Measurements from ENCODE around the gene PRR5L.

The PRR5L gene

DNA sequence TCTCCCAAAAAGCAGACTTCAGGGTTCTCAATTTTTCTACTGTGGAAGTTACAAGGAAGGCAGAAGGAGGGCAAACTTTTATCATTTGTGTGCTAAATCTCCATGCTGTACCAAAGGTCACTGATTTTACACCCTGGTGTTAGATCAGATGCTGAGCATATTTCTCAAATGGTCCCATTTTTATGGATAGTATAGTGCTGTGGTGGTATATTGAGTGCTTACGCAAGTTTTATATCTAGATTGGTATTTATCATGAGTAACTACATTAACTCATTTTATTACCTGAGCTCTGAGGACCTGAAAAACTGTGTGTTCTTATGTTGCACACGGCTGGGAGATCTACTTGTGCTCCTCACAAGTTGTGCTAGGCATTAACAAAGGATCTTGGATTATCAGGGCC, 75.1 kb downstream of the PRR5L start:
- Histone ChIP-seq H3K4me1 (ENCODE audit: control extremely low read depth in 1 of 4, control insufficient read depth in 4 of 4, insufficient read depth in 4 of 4, low read length in 3 of 4) (peaks cover 2 to 48% (median 11%) of the 10 kb centered on the region in 4 experiments), H3K27ac (ENCODE audit: insufficient read depth in 1 of 2, low read depth in 1 of 2, low read length in 2 of 2, poor library complexity in 1 of 2, severe bottlenecking in 2 of 2) (no peak overlapping the region), H3K36me3 (ENCODE audit: control insufficient read depth in 4 of 4, insufficient read depth in 4 of 4, low read length in 3 of 4) (no peaks in the 10 kb centered on the region), H3K9me3 (ENCODE audit: control extremely low read depth in 1 of 5, control insufficient read depth in 4 of 5, insufficient read depth in 2 of 5, low read depth in 1 of 5, low read length in 4 of 5) (no peaks in the 10 kb centered on the region), H3K4me3 (ENCODE audit: control insufficient read depth in 1 of 7, extremely low read depth in 1 of 7, insufficient read depth in 4 of 7, low read depth in 2 of 7, low read length in 6 of 7) (no peak overlapping the region), H3K27me3 (replicated peaks in 2 of 5; ENCODE audit: control insufficient read depth in 4 of 5, insufficient read depth in 5 of 5, low read length in 4 of 5) (no peaks in the 10 kb centered on the region)
- no peak for DNase-seq
- 100% methylated on average over 1 of the region's 2 CpGs for WGBS (ENCODE audit: insufficient coverage)
- ChIA-PET POLR2A (no interaction called here), CTCF (no interaction called here)

DNA sequence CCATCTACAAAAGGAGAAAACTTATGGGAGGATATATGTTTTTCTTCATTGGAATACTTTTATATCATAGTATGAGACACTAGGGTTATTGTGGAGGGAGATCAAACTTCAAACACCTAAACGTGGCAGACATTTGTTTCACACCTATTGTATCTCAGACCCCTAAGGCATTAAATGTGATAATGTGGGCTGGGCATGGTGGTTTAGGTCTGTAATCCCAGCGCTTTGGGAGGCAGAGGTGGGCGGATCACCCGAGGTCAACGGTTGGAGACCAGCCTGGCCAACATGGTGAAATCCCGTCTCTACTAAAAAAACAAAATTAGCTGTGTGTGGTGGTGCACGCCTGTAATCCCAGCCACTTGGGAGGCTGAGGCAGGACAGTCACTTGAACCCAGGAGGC, 75.5 kb downstream of the PRR5L start:
- Histone ChIP-seq H3K27ac (ENCODE audit: insufficient read depth in 1 of 2, low read depth in 1 of 2, low read length in 2 of 2, poor library complexity in 1 of 2, severe bottlenecking in 2 of 2) (no peak overlapping the region), H3K4me1 (ENCODE audit: control extremely low read depth in 1 of 4, control insufficient read depth in 4 of 4, insufficient read depth in 4 of 4, low read length in 3 of 4) (peaks cover under 1 to 47% (median 8%) of the 10 kb centered on the region in 4 experiments), H3K4me3 (ENCODE audit: control insufficient read depth in 1 of 7, extremely low read depth in 1 of 7, insufficient read depth in 4 of 7, low read depth in 2 of 7, low read length in 6 of 7) (no peak overlapping the region), H3K27me3 (replicated peaks in 2 of 5; ENCODE audit: control insufficient read depth in 4 of 5, insufficient read depth in 5 of 5, low read length in 4 of 5) (no peaks in the 10 kb centered on the region), H3K36me3 (ENCODE audit: control insufficient read depth in 4 of 4, insufficient read depth in 4 of 4, low read length in 3 of 4) (no peaks in the 10 kb centered on the region), H3K9me3 (ENCODE audit: control extremely low read depth in 1 of 5, control insufficient read depth in 4 of 5, insufficient read depth in 2 of 5, low read depth in 1 of 5, low read length in 4 of 5) (no peaks in the 10 kb centered on the region)
- 100% methylated on average over 6 of the region's 7 CpGs for WGBS (ENCODE audit: insufficient coverage)
- no peak for DNase-seq
- ChIA-PET POLR2A (no interaction called here), CTCF (no interaction called here)

DNA sequence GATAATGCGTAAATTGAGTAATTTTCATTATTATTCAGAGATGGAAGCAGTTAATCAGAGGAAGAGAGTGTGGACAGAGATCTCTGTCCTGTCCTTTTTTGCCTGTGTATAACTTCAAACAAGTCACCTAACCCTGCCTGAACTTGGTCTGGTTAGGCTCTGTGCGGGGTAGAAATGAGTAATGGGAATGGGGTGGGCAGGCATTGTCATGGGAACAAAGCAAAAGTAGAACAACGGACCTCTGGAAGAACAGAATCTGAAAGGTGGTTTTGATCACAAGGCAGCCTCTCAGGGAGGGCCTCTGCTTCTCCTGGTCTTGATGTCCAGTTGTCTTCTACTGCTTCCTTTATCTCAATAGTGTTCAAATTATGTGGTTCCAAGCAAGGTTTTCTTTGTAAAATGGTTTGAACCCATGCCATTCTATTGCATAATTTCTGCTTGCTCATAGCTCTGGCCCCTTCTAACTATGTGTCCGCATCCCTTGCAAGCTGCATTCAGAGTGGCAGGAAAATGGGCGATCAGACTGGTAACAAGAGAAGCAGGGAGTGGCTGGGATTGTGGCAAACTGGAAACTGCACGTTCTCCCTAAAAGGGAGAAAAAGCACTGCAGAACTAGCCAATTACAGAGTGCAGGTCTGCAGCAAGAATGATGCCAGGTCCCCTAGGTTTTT, 76.1 kb downstream of the PRR5L start:
- Histone ChIP-seq H3K27ac (ENCODE audit: insufficient read depth in 1 of 2, low read depth in 1 of 2, low read length in 2 of 2, poor library complexity in 1 of 2, severe bottlenecking in 2 of 2) (no peak overlapping the region), H3K4me1 (ENCODE audit: control extremely low read depth in 1 of 4, control insufficient read depth in 4 of 4, insufficient read depth in 4 of 4, low read length in 3 of 4) (peaks cover 0 to 46% (median 10%) of the 10 kb centered on the region in 4 experiments), H3K36me3 (ENCODE audit: control insufficient read depth in 4 of 4, insufficient read depth in 4 of 4, low read length in 3 of 4) (no peaks in the 10 kb centered on the region), H3K27me3 (replicated peaks in 2 of 5; ENCODE audit: control insufficient read depth in 4 of 5, insufficient read depth in 5 of 5, low read length in 4 of 5) (no peaks in the 10 kb centered on the region), H3K4me3 (ENCODE audit: control insufficient read depth in 1 of 7, extremely low read depth in 1 of 7, insufficient read depth in 4 of 7, low read depth in 2 of 7, low read length in 6 of 7) (no peak overlapping the region), H3K9me3 (ENCODE audit: control extremely low read depth in 1 of 5, control insufficient read depth in 4 of 5, insufficient read depth in 2 of 5, low read depth in 1 of 5, low read length in 4 of 5) (no peaks in the 10 kb centered on the region)
- no peak for DNase-seq
- ChIA-PET CTCF (interaction anchor here (0.6 to 10.3 kb wide), 5 partner anchors 7 to 345 kb away, joined by 3 to 75 read pairs (median 6); no protein-coding TSS in a partner anchor), POLR2A (no interaction called here)
- WGBS (ENCODE audit: insufficient coverage), result 97% methylated on average over 4 of the region's 6 CpGs

DNA sequence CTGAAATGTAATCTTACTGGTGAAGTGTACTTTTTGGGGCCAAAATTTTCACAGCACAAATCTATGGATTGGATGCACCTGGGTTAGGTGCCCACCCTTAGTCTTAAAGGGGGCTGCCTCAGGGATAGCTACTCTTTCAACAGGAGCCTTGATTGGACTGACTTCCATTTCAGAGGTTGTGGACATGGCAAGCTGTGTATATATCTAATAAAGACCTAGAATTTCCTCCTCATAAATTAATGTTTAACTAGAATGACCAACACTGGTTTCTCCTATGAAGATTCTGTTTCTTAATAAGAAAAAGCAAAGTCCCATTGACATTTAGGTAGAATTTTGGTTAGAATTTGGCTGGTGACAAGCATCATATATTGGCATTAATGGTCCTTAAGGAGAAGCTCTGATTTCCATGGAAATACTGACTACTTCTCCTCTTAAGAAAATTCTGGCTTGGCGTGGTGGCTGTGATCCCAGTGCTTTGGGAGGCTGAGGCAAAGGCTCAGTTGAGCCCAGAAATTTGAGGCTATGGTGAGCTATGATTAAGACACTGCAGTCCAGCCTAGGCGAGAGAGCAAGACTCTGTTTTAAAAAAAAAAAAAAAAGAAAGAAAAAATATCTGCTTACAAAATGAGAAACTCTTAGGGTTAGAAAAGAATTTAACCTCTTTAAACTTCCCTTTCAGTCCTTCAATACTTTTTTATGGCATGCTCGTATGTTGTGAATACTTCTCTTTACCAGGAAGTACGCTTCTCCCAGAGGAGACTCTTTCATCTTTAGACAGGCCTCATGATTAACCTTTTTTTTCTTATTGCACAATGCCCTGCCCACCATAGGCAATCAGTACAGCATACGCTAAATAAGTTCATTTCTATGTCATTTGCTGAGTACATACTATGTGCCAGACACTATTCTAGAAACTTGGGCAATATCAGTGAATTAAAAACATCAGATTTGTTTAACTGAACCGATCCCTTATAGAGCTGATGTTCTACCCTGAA, 77.2 kb downstream of the PRR5L start:
- H3K27ac ChIP-seq (ENCODE audit: insufficient read depth in 1 of 2, low read depth in 1 of 2, low read length in 2 of 2, poor library complexity in 1 of 2, severe bottlenecking in 2 of 2), result no peak overlapping the region
- WGBS (ENCODE audit: insufficient coverage), result 76% methylated on average over 4 of the region's 6 CpGs
- POLR2A ChIA-PET, result no interaction called here
- CTCF ChIA-PET, result interaction anchor here (0.6 to 10.3 kb wide), 6 partner anchors 8 to 346 kb away, joined by 3 to 75 read pairs (median 5); no protein-coding TSS in a partner anchor
- no peaks in the 10 kb centered on the region for H3K27me3 ChIP-seq (replicated peaks in 2 of 5; ENCODE audit: control insufficient read depth in 4 of 5, insufficient read depth in 5 of 5, low read length in 4 of 5)
- peaks cover 7 to 56% (median 20%) of the 10 kb centered on the region in 4 experiments for H3K4me1 ChIP-seq (ENCODE audit: control extremely low read depth in 1 of 4, control insufficient read depth in 4 of 4, insufficient read depth in 4 of 4, low read length in 3 of 4)
- H3K36me3 ChIP-seq (ENCODE audit: control insufficient read depth in 4 of 4, insufficient read depth in 4 of 4, low read length in 3 of 4), result peaks cover 0 to 6% (median 0%) of the 10 kb centered on the region in 4 experiments
- H3K9me3 ChIP-seq (ENCODE audit: control extremely low read depth in 1 of 5, control insufficient read depth in 4 of 5, insufficient read depth in 2 of 5, low read depth in 1 of 5, low read length in 4 of 5), result no peaks in the 10 kb centered on the region
- peak in 1 of 3 donors; percentile 26 for DNase-seq
- no peak overlapping the region for H3K4me3 ChIP-seq (ENCODE audit: control insufficient read depth in 1 of 7, extremely low read depth in 1 of 7, insufficient read depth in 4 of 7, low read depth in 2 of 7, low read length in 6 of 7)

DNA sequence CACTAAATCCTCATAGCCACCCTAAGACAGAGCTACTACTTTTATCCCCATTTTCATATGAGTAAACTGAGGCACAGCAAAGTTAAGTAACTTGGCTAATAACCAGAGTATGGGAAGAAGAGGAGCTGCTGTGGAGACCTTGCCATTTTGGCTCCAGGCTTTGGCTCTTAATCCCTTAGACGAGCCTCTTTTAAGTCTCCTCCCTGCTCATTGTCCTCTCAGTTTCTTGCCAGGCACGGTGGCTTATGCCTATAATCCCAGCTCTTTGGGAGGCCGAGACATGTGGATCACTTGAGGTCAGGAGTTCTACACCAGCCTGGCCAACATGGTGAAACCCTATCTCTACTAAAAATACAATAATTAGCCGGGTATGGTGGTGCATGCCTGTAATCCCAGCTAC, 78.6 kb downstream of the PRR5L start:
- no peak for DNase-seq
- 93% methylated on average over 3 of the region's 4 CpGs for WGBS (ENCODE audit: insufficient coverage)
- POLR2A ChIA-PET, result no interaction called here
- CTCF ChIA-PET, result interaction anchor here (1.1 to 10.3 kb wide), 8 partner anchors 10 to 104 kb away, joined by 3 to 81 read pairs (median 5); no protein-coding TSS in a partner anchor
- H3K27me3 ChIP-seq (replicated peaks in 2 of 5; ENCODE audit: control insufficient read depth in 4 of 5, insufficient read depth in 5 of 5, low read length in 4 of 5), result no peaks in the 10 kb centered on the region
- H3K27ac ChIP-seq (ENCODE audit: insufficient read depth in 1 of 2, low read depth in 1 of 2, low read length in 2 of 2, poor library complexity in 1 of 2, severe bottlenecking in 2 of 2), result no peak overlapping the region
- H3K4me1 ChIP-seq (ENCODE audit: control extremely low read depth in 1 of 4, control insufficient read depth in 4 of 4, insufficient read depth in 4 of 4, low read length in 3 of 4), result peaks cover 18 to 69% (median 33%) of the 10 kb centered on the region in 4 experiments
- H3K4me3 ChIP-seq (ENCODE audit: control insufficient read depth in 1 of 7, extremely low read depth in 1 of 7, insufficient read depth in 4 of 7, low read depth in 2 of 7, low read length in 6 of 7), result no peak overlapping the region
- no peaks in the 10 kb centered on the region for H3K9me3 ChIP-seq (ENCODE audit: control extremely low read depth in 1 of 5, control insufficient read depth in 4 of 5, insufficient read depth in 2 of 5, low read depth in 1 of 5, low read length in 4 of 5)
- H3K36me3 ChIP-seq (ENCODE audit: control insufficient read depth in 4 of 4, insufficient read depth in 4 of 4, low read length in 3 of 4), result peaks cover 0 to 15% (median 0%) of the 10 kb centered on the region in 4 experiments

DNA sequence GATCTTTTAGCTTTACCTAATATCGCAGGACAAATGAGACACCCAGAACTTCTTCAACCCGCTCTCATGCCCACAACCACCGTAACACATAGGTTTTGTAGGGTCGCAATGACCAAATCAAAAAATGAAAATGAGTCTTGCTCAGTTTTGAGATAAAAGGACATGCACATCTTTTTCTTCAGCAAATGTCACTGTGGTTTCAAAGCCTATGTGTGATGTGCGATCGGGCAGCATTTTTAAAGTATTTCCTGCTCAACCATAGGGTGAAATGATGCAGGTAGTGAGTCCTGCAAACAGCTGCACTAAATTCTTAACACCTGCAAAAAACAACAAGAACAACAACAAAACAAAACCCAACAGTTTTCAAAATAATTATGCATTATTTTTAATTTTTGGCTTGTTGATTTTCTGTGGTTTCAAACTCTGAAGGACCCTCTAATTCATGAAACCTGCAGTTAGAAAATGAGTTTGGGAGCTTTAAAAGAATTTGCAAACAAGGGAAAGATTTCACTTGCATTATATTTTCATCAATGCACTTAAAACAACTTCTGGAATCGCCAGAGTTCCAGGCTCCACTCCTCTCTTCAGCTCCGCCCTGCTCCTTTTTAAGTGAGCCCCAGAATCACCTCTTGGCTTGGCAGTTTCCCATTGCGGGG, 79.4 kb downstream of the PRR5L start:
- H3K27me3 ChIP-seq (replicated peaks in 2 of 5; ENCODE audit: control insufficient read depth in 4 of 5, insufficient read depth in 5 of 5, low read length in 4 of 5), result no peaks in the 10 kb centered on the region
- peak overlapping the region in 6 of 7 experiments; percentile 82 to 98 (median 94) for H3K4me3 ChIP-seq (ENCODE audit: control insufficient read depth in 1 of 7, extremely low read depth in 1 of 7, insufficient read depth in 4 of 7, low read depth in 2 of 7, low read length in 6 of 7)
- no peak overlapping the region for H3K27ac ChIP-seq (ENCODE audit: insufficient read depth in 1 of 2, low read depth in 1 of 2, low read length in 2 of 2, poor library complexity in 1 of 2, severe bottlenecking in 2 of 2)
- WGBS (ENCODE audit: insufficient coverage), result 62% methylated on average over 6 of the region's 9 CpGs
- ChIA-PET CTCF (interaction anchor here (0.7 to 10.3 kb wide), 17 partner anchors 10 to 117 kb away, joined by 3 to 81 read pairs (median 5); no protein-coding TSS in a partner anchor), POLR2A (interaction anchor here (0.6 to 2.5 kb wide), 7 partner anchors 10 to 77 kb away, joined by 3 to 12 read pairs (median 4); no protein-coding TSS in a partner anchor)
- H3K4me1 ChIP-seq (ENCODE audit: control extremely low read depth in 1 of 4, control insufficient read depth in 4 of 4, insufficient read depth in 4 of 4, low read length in 3 of 4), result peaks cover 18 to 76% (median 39%) of the 10 kb centered on the region in 4 experiments
- peak in 1 of 3 donors; percentile 24 for DNase-seq
- peaks cover 0 to 22% (median 5%) of the 10 kb centered on the region in 4 experiments for H3K36me3 ChIP-seq (ENCODE audit: control insufficient read depth in 4 of 4, insufficient read depth in 4 of 4, low read length in 3 of 4)
- H3K9me3 ChIP-seq (ENCODE audit: control extremely low read depth in 1 of 5, control insufficient read depth in 4 of 5, insufficient read depth in 2 of 5, low read depth in 1 of 5, low read length in 4 of 5), result no peaks in the 10 kb centered on the region
